Femur (tissue), 1 donor: ENCODE measurements around the gene CDK2.
A peak's percentile ranks its signal among the peaks of the same experiment; 100 is the strongest.

Experiments used
- DNase-seq: peaks from one replicate; pipeline ENCODE4 v3.0.0-alpha.2; 2017

The CDK2 gene

GRCh38 chr12:56017181-56017580, 50.6 kb downstream of the CDK2 start:
- DNase-seq: no peak

GRCh38 chr12:56018356-56018755, 51.7 kb downstream of the CDK2 start:
- DNase-seq: no peak

GRCh38 chr12:56020423-56021184, 54.0 kb downstream of the CDK2 start, which contains the start of gene IKZF4:
IKZF4 (plus strand) TSS chr12:56021043; CDS start chr12:56021494, 451 bp downstream.
- peak; percentile 78 for DNase-seq

- no peak for DNase-seq
Observed at GRCh38 chr12:56021889-56022497, 55.4 kb downstream of the CDK2 start.
